GM19239 (cell line): ENCODE measurements around the gene KLF4.

Experiments
- DNase-seq: peaks from one replicate; pipeline ENCODE4 v3.0.0; 2011; ENCODE audit warnings: low spot score; ENCODE audit not compliant: insufficient read length
- FAIRE-seq: peaks from 2 replicates; lab custom pipeline; 2011; peaks lifted over from hg19 to GRCh38; lab: Jason Lieb, UNC

The KLF4 gene

GRCh38 chr9:107488375-107489143, 1.0 kb downstream of the KLF4 start:
- FAIRE-seq: no peak
- no peak for DNase-seq

GRCh38 chr9:107487521-107488374, 1.8 kb downstream of the KLF4 start:
- DNase-seq (peak; percentile 20), FAIRE-seq (no peak)

DNA sequence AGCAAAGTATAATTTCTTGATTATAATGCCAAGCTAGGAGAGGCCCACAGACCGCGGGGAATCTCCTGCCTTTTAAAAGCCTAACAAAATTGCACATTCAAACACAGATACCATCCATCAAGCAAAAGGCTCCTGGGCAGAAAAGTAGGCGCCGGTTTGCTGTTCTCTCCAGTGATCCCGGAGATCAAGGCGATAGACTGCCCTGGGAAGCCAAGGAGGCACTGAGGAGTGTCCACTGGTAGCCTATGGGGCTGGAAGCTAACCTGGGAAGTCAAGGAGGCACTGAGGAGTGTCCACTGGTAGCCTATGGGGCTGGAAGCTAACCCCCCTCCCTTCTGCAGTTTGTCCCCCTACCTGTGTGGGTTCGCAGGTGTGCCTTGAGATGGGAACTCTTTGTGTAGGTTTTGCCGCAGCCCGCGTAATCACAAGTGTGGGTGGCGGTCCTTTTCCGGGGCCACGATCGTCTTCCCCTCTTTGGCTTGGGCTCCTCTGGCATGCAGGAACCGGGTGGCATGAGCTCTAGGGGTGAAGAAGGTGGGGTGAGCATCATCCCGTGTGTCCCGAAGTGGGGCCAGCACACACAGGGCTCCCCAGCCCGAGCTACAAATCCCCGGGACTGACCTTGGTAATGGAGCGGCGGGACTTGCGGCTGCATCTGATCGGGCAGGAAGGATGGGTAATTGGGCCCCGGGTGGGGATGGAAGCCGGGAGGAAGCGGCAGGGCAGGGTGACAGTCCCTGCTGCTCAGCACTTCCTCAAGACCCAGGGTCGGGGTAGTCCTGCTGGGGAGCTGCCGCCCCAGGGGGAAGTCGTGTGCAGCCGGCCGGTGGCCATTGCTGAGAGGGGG, 2.7 kb downstream of the KLF4 start:
- DNase-seq: no peak
- no peak for FAIRE-seq

GRCh38 chr9:107485458-107486043, 4.0 kb downstream of the KLF4 start:
- no peak for FAIRE-seq

DNA sequence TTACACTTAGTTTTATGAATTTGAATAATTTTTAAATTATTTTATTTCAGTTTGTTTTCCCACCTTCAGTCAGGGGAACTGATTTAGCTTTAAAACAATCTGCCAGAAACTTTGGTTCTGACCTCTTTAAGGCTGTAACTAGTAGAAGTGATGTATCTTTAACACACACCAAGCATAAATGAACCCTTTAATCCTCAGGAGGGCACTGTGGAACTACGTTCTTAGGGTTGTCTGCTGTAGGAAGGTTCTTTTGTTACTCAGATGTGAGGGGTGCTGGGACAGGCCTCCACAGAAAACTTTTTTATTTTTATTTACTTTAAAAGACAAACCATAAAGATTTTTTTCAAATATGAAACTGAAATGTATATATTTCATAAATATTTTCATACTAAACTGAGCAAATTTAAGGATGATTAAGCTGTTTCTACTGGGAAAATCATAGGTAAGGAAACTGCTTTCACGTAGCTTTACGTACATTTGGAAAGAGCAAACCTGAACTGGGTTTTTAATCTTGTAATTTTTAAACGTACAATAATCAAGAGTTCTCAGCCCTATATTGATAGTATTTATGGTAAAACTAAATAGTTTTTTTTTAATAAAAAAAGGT, 5.3 kb downstream of the KLF4 start:
- FAIRE-seq: no peak
- DNase-seq: no peak

More at GRCh38 chr9:107485458-107486043, 4.0 kb downstream of the KLF4 start:
- no peak for DNase-seq

- no peak for DNase-seq
- no peak for FAIRE-seq
Measured at GRCh38 chr9:107483666-107484065, 5.9 kb downstream of the KLF4 start.

DNA sequence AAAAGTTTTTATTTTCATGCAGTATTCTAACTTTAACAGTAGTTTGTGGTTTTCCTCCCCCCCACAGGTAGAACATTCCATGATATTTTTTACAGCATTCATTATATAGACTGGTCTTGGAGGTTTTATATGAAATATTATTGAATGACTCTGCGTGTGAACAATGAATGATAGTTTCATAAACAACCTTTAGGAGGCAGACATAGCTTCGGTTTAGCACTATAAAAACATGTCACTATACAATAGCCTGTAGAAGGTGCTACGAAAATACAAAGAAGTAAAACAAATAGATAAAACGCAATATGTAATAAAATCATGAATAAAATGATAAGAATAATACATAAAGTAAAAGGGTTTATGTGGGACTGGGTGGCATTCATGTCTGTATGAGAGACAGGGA, 8.5 kb downstream of the KLF4 start:
- no peak for FAIRE-seq
- no peak for DNase-seq

- FAIRE-seq: no peak
- DNase-seq: no peak
Measured at GRCh38 chr9:107480386-107480789, 9.2 kb downstream of the KLF4 start.

GRCh38 chr9:107478805-107479204, 10.8 kb downstream of the KLF4 start:
- no peak for DNase-seq
- FAIRE-seq: no peak

GRCh38 chr9:107474124-107474523, 15.4 kb downstream of the KLF4 start:
- DNase-seq (no peak), FAIRE-seq (no peak)

DNA sequence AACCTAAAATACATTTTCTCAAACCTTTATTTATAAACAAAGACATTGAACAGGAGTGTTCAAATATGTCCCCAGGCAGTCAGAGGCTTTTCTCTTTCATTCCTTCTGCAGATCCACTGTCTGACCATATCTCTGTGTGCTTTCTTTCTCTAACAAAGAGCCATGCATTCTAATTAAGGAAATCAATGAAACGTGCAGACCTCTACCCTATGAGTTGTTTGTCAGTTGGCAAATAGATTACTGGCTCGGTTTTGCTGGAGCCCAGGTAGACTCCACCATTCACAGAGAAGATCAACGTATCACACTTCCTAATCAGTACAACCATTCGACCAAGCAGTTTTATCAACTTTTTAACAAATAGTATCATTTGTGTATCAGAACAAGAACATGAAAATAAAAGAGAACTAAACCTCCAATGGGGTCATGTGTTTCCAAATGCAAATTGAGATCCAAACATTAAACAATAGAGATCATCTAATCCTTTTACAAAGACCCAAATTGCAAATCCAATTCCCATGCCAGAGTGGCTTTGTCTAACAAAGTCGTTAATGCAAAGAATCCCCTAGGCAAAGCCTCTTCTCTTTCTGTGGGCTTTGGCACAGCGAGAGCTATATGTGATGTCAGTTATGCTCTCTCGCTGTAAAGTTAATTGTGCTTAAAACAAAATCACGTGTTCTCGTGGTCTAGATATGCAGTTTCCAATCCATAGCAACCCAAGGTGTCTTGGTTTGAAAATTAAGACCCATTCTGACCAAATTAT, 16.8 kb downstream of the KLF4 start:
- FAIRE-seq (no peak), DNase-seq (no peak)

- no peak for FAIRE-seq
Measured at GRCh38 chr9:107471552-107471951, 18.0 kb downstream of the KLF4 start.

GRCh38 chr9:107467416-107467815, 22.2 kb downstream of the KLF4 start:
- no peak for FAIRE-seq
- DNase-seq: no peak

More at GRCh38 chr9:107471552-107471951, 18.0 kb downstream of the KLF4 start:
- DNase-seq: no peak

DNA sequence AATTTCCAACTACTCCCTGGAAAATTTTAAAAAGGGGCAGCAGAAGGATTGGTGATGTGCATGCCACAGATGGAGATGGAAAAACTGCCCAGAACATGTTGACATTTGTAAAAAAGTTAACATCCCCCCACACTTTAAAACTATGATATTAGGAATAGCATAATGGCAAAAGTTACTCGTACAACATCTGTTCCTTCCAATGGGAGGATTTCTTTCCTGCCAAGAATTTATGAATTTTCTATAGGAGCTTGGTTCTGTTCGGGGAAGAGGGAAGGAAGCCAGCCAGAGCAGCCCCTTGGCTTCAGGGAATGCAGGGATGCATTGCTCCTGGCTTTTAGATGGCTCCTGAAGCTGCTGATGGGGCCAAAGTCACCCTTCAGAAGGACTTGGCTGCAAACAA, 22.7 kb downstream of the KLF4 start:
- FAIRE-seq (no peak), DNase-seq (no peak)

GRCh38 chr9:107465467-107466451, 23.8 kb downstream of the KLF4 start:
- FAIRE-seq (no peak), DNase-seq (peak; percentile 40)

- FAIRE-seq (no peak), DNase-seq (no peak)
Measured at GRCh38 chr9:107464516-107464915, 25.1 kb downstream of the KLF4 start.

- no peak for FAIRE-seq
- DNase-seq: no peak
Measured at GRCh38 chr9:107462691-107463090, 26.9 kb downstream of the KLF4 start.
